ENCODE results near the gene SLC27A3.

Gene SLC27A3

DNA sequence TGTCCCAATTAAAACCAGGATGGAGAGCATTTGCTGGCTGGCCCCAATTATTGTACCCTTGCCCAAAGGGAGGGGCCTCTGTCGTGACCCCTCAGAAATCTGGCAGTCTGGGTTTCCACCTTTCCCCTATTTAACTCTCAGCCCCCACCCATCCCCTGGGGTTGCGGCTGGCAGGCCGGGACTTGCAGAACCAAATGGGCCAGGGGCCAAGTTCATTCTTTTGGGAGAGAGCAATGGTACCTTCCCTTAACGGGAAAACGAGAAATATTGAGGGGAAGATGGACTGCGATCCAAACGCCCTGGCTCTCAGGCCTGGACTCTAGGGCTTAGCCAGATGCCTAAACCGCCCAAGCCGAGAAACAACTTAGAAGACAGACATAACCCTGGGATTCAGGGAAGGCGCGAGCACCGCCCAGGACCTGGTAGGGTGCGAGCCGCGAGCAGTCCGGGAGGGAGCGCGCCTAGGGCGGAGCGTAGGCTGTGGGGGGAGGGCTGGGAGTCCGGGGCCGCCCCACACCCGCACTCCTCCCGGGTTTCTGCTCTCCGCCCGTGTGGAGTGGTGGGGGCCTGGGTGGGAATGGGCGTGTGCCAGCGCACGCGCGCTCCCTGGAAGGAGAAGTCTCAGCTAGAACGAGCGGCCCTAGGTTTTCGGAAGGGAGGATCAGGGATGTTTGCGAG, at the start of gene SLC27A3:
Gene SLC27A3 (plus strand): TSS at position 628 of the 678 bp plus-strand sequence. CDS start 91 bp downstream, outside the sequence.
- in situ Hi-C loops (cut with HindIII; ENCODE audit: low sequenced_read_pairs): no loop called here
- no peak for TF ChIP-seq CTCF (IDR thresholded peaks at IDR 0.05; ENCODE audit: low read depth, low read length, missing control alignments)
- H3K4me3 ChIP-seq (ENCODE audit: low read depth, low read length): peak within 1 kb of the TSS; percentile 58
- no peak for DNase-seq (ENCODE audit: low read depth)

GRCh38 chr1:153727463-153728304, 47.5 kb upstream of the SLC27A3 start, which contains the start of gene INTS3:
Gene INTS3, plus strand, starts transcription at chr1:153728050. Its CDS starts 585 bp downstream, at chr1:153728635.
- DNase-seq (ENCODE audit: low read depth): peak; percentile 100
- peak within 1 kb of the TSS; percentile 95 for H3K4me3 ChIP-seq (ENCODE audit: low read depth, low read length)
- in situ Hi-C loops (cut with HindIII; ENCODE audit: low sequenced_read_pairs): no loop called here
- no peak for TF ChIP-seq CTCF (IDR thresholded peaks at IDR 0.05; ENCODE audit: low read depth, low read length, missing control alignments)

GRCh38 chr1:153728305-153729066, 46.7 kb upstream of the SLC27A3 start:
- in situ Hi-C loops (cut with HindIII; ENCODE audit: low sequenced_read_pairs): no loop called here
- TF ChIP-seq CTCF (IDR thresholded peaks at IDR 0.05; ENCODE audit: low read depth, low read length, missing control alignments): no peak
- H3K4me3 ChIP-seq (ENCODE audit: low read depth, low read length): peak overlapping the region; percentile 95
- no peak for DNase-seq (ENCODE audit: low read depth)

- no peak overlapping the region for H3K4me3 ChIP-seq (ENCODE audit: low read depth, low read length)
- in situ Hi-C loops (cut with HindIII; ENCODE audit: low sequenced_read_pairs): no loop called here
- DNase-seq (ENCODE audit: low read depth): no peak
- no peak for TF ChIP-seq CTCF (IDR thresholded peaks at IDR 0.05; ENCODE audit: low read depth, low read length, missing control alignments)
Observed at GRCh38 chr1:153730468-153730988, 44.7 kb upstream of the SLC27A3 start.

DNA sequence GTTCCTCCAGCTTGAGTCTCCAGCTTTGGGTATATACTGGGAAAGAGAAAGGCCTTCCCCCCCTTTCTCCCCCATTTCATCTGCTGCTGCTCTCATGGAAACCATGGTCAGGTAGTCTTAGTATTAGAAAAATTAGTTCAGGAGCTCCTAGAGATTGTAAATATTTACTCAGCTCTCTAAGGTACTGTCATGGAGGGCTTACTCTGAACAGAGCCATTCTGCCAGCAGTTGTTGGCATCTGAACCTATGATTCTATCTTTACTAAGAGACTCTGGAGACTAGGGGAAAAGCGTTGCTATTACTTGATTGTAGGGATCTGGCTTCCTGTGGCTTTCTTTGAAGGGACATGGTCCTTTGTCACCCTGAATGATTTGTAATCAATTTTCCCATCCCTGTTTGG, 41.2 kb upstream of the SLC27A3 start:
- DNase-seq (ENCODE audit: low read depth): no peak
- TF ChIP-seq CTCF (IDR thresholded peaks at IDR 0.05; ENCODE audit: low read depth, low read length, missing control alignments): no peak
- in situ Hi-C loops (cut with HindIII; ENCODE audit: low sequenced_read_pairs): no loop called here
- H3K4me3 ChIP-seq (ENCODE audit: low read depth, low read length): no peak overlapping the region
